ENCODE results near the gene GPR55. TPM values are rescaled to one million over a fixed set of nuclear protein-coding genes. Genes with fewer than 3 reads are reported as not detected.
A peak's percentile ranks its signal among the peaks of the same experiment; 100 is the strongest.

Gene GPR55
- total RNA-seq, 1 donor from 2014 or later: not detected

GRCh38 chr2:230904856-230905447 lies 20.1 kb downstream of the GPR55 start:
- Histone ChIP-seq H2AFZ (replicated peaks) (no peak overlapping the region), H3K27me3 (peaks cover 29% of the 10 kb centered on the region), H3K9me3 (ENCODE audit: low read depth) (no peaks in the 10 kb centered on the region), H3K9ac (no peak overlapping the region), H3K4me1 (peaks cover 14% of the 10 kb centered on the region), H3K4me3 (no peak overlapping the region), H4K20me1 (ENCODE audit: low read depth) (no peaks in the 10 kb centered on the region), H3F3A (ENCODE audit: low read depth) (no peaks in the 10 kb centered on the region), H3K36me3 (no peaks in the 10 kb centered on the region), H3K4me2 (no peak overlapping the region), H3K79me2 (ENCODE audit: low read depth) (no peaks in the 10 kb centered on the region), H3K27ac (no peak overlapping the region)
- H3K27me3 Mint-ChIP-seq (ENCODE audit: insufficient read depth, low read depth): peaks cover 26% of the 10 kb centered on the region
- no peak for TF ChIP-seq EZH2phosphoT487 (IDR thresholded peaks at IDR 0.05)
- no peak for TF ChIP-seq EZH2 (IDR thresholded peaks at IDR 0.05)
- TF ChIP-seq CTCF (IDR thresholded peaks at IDR 0.05): no peak
- peaks cover 66% of the 10 kb centered on the region for H3K4me1 Mint-ChIP-seq
- DNase-seq (ENCODE audit: low spot score): no peak
- H3K4me3 Mint-ChIP-seq: no peak overlapping the region
- peaks cover 3% of the 10 kb centered on the region for H3K9me3 Mint-ChIP-seq
- H3K36me3 Mint-ChIP-seq: no peaks in the 10 kb centered on the region
- H3K27ac Mint-ChIP-seq: peak overlapping the region; percentile 53

- no peaks in the 10 kb centered on the region for H3K79me2 ChIP-seq (ENCODE audit: low read depth)
- no peak for TF ChIP-seq EZH2phosphoT487 (IDR thresholded peaks at IDR 0.05)
- TF ChIP-seq CTCF (IDR thresholded peaks at IDR 0.05): no peak
- no peak for TF ChIP-seq EZH2 (IDR thresholded peaks at IDR 0.05)
- no peak overlapping the region for H2AFZ ChIP-seq (replicated peaks)
Measured at GRCh38 chr2:230903231-230904150, 21.6 kb downstream of the GPR55 start.

GRCh38 chr2:230902180-230902899 lies 22.7 kb downstream of the GPR55 start:
- Histone ChIP-seq H3K4me2 (peak overlapping the region; percentile 53), H3K27ac (no peak overlapping the region), H3K27me3 (peaks cover 29% of the 10 kb centered on the region), H3K4me1 (peaks cover 19% of the 10 kb centered on the region), H3F3A (ENCODE audit: low read depth) (no peaks in the 10 kb centered on the region), H3K79me2 (ENCODE audit: low read depth) (no peaks in the 10 kb centered on the region), H3K9me3 (ENCODE audit: low read depth) (no peaks in the 10 kb centered on the region), H3K9ac (no peak overlapping the region), H3K4me3 (peak overlapping the region; percentile 16), H2AFZ (replicated peaks) (no peak overlapping the region), H3K36me3 (no peaks in the 10 kb centered on the region), H4K20me1 (ENCODE audit: low read depth) (no peaks in the 10 kb centered on the region)
- peak; percentile 74 for DNase-seq (ENCODE audit: low spot score)
- Mint-ChIP-seq H3K4me3 (no peak overlapping the region), H3K36me3 (no peaks in the 10 kb centered on the region), H3K9me3 (no peaks in the 10 kb centered on the region), H3K4me1 (peaks cover 69% of the 10 kb centered on the region), H3K27me3 (ENCODE audit: insufficient read depth, low read depth) (peaks cover 22% of the 10 kb centered on the region), H3K27ac (no peak overlapping the region)
- TF ChIP-seq EZH2 (IDR thresholded peaks at IDR 0.05) (no peak), EZH2phosphoT487 (IDR thresholded peaks at IDR 0.05) (no peak), CTCF (IDR thresholded peaks at IDR 0.05) (peak; percentile 74)

More at GRCh38 chr2:230903231-230904150, 21.6 kb downstream of the GPR55 start:
- Mint-ChIP-seq H3K9me3 (peaks cover 3% of the 10 kb centered on the region), H3K36me3 (no peaks in the 10 kb centered on the region), H3K4me1 (peaks cover 72% of the 10 kb centered on the region), H3K27me3 (ENCODE audit: insufficient read depth, low read depth) (peaks cover 26% of the 10 kb centered on the region), H3K4me3 (no peak overlapping the region), H3K27ac (no peak overlapping the region)
- peaks cover 29% of the 10 kb centered on the region for H3K27me3 ChIP-seq
- no peak overlapping the region for H3K27ac ChIP-seq
- H3K4me3 ChIP-seq: no peak overlapping the region
- H3K9ac ChIP-seq: no peak overlapping the region
- no peaks in the 10 kb centered on the region for H3K9me3 ChIP-seq (ENCODE audit: low read depth)
- H3F3A ChIP-seq (ENCODE audit: low read depth): no peaks in the 10 kb centered on the region
- H3K4me1 ChIP-seq: peaks cover 20% of the 10 kb centered on the region
- H3K4me2 ChIP-seq: no peak overlapping the region
- H3K36me3 ChIP-seq: no peaks in the 10 kb centered on the region
- DNase-seq (ENCODE audit: low spot score): no peak
- no peaks in the 10 kb centered on the region for H4K20me1 ChIP-seq (ENCODE audit: low read depth)

Measured in neural progenitor cell (in vitro differentiated cells).